Fibroblast of villous mesenchyme (primary cell): Measurements from ENCODE around the gene TMLHE. TPM values are rescaled to one million over a fixed set of nuclear protein-coding genes. Genes with fewer than 3 reads are reported as not detected.
A peak's percentile ranks its signal among the peaks of the same experiment; 100 is the strongest.

Experiments
- DNase-seq: peaks from one replicate; pipeline ENCODE4 v3.0.0-alpha.2; 2010; ENCODE audit warnings: low read depth
- H3K4me3 ChIP-seq: 2 replicates; pipeline ENCODE4 v1.5.1; 2011; ENCODE audit warnings: low read depth, mild to moderate bottlenecking, low read length
- CTCF ChIP-seq: IDR thresholded peaks from 2 replicates; pipeline ENCODE4 v1.5.1; 2012; ENCODE audit warnings: low read depth, mild to moderate bottlenecking, low read length; ENCODE audit not compliant: insufficient read depth
- total RNA-seq: library from RNA; depleted of rRNA; stranded (reverse); fragments of >200 nt; gene quantifications from 2 replicates; pipeline ENCODE4 v1.2.3, GENCODE V29; 2012

Gene TMLHE
- total RNA-seq, 1 donor = 20.3 TPM

GRCh38 chrX:155615938-155616337 is 3.2 kb upstream of the TMLHE start:
- H3K4me3 ChIP-seq = no peak overlapping the region

DNA sequence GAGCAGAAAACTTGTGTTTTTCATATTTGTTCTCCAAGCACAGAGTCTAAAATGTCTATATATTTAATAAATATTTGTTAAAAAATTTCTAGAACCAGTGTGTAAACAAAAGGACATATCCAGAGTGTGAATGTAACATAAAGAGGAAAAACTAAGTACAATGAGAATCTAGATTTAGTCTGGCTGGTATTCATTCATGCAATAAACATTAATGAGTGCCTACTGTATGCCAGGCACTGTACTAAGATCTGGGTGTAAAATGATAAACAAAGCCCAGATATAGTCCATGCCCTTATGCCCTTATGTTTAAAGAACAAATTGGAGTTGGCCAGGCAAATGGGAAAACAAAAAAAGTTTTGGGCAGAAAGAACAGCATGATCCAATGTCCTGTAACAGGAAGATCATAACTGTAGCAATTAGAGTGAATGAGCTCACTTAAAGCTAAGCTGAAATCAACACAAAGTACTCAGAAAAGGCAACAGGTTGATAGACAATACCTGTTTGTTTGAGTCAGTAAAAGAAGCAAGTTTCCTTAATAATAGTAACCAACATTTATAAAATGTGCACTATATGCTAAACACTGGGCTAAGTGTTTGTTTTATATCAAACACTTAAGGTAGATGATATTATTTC is 1.3 kb upstream of the TMLHE start:
- no peak for DNase-seq
- TF ChIP-seq CTCF = no peak
- H3K4me3 ChIP-seq = no peak overlapping the region

More at GRCh38 chrX:155615938-155616337, 3.2 kb upstream of the TMLHE start:
- TF ChIP-seq CTCF = no peak
- DNase-seq = no peak

DNA sequence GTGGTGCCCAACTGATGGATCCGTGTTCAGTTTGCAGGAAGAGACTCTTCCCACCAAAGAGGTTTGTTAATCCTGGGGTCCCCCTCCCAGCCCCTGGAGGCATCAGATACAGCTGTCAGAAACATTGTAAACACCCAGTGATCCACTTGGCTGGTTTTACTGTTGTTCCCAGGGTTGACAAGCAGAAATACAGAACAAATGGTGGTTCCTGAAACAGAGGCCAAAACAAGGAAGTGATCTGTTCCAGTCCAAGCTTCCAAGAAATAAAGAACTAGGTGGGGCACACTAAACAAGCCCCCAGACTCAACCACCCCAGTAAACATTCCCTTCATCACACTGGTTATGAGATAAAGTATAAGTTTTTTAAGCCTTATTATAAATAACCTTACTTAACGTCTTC is 1.4 kb downstream of the TMLHE start:
- DNase-seq = no peak
- TF ChIP-seq CTCF = no peak
- H3K4me3 ChIP-seq = peak overlapping the region; percentile 79

- H3K4me3 ChIP-seq = no peak overlapping the region
- DNase-seq = no peak
- TF ChIP-seq CTCF = no peak
Measured at GRCh38 chrX:155592981-155593380, 19.8 kb downstream of the TMLHE start.

DNA sequence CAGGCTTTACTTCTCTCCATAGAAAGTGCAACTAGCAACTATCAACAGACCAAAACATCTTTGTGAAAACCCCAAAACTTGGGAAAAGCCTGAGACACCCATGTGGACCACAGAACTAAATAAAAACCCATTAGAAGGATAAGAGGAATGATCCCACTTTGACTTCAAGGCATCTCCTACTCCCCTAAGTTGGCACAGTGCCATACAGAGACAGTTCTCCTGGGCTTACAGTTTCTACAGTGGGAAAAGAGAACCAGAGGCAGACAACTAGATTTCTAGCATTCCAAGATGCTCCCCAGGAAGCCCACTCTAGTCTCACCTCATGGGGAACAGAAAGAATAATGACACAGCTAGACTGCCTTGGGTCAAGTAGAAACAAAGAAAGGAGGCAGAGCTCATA is 20.4 kb downstream of the TMLHE start:
- TF ChIP-seq CTCF = no peak
- H3K4me3 ChIP-seq = no peak overlapping the region
- DNase-seq = peak; percentile 4

- H3K4me3 ChIP-seq = no peak overlapping the region
- TF ChIP-seq CTCF = no peak
- DNase-seq = no peak
Measured at GRCh38 chrX:155577682-155578081, 35.1 kb downstream of the TMLHE start.

GRCh38 chrX:155563099-155563498 is 49.7 kb downstream of the TMLHE start:
- DNase-seq = no peak
- no peak overlapping the region for H3K4me3 ChIP-seq
- TF ChIP-seq CTCF = no peak
